Lung (tissue), 12 donors: ENCODE results near the gene VEGFB. TPM values are rescaled to one million over a fixed set of nuclear protein-coding genes. Genes with fewer than 3 reads are reported as not detected.

ENCODE experiments used
- ATAC-seq: fragments of 200-7000 bp; cut with Tn5 transposase; one replicate; pipeline ENCODE4 v1.9.1; 2020; ENCODE audit warnings: moderate number of reproducible peaks; ENCODE audit not compliant: insufficient read depth, low FRiP score
- DNase-seq, 3 donors: peaks; one replicate each; pipeline ENCODE4 v3.0.0-alpha.2; 2013 to 2017
- H3K27ac ChIP-seq, 2 donors: one replicate each; pipeline ENCODE4 v1.5.1; 2013; ENCODE audit warnings: mild to moderate bottlenecking in 2 of 2, moderate library complexity in 2 of 2, control low read depth in 1 of 2, inconsistent platforms in 1 of 2, low read depth in 1 of 2, low read length in 1 of 2
- H3K27me3 ChIP-seq, 3 donors: one replicate each; pipeline ENCODE4 v1.5.1; 2013; ENCODE audit warnings: low read length in 2 of 3; ENCODE audit not compliant: control insufficient read depth in 3 of 3, insufficient read depth in 3 of 3
- H3K36me3 ChIP-seq, 4 donors: one replicate each; pipeline ENCODE4 v1.5.1; 2013; ENCODE audit warnings: low read length in 4 of 4, mild to moderate bottlenecking in 1 of 4, moderate library complexity in 1 of 4; ENCODE audit not compliant: control insufficient read depth in 4 of 4, insufficient read depth in 4 of 4
- H3K4me1 ChIP-seq, 5 donors: one replicate each; pipeline ENCODE4 v1.5.1; 2013; ENCODE audit warnings: low read length in 5 of 5, mild to moderate bottlenecking in 2 of 5, moderate library complexity in 1 of 5; ENCODE audit not compliant: control insufficient read depth in 5 of 5, insufficient read depth in 5 of 5
- H3K4me3 ChIP-seq: one replicate; pipeline ENCODE4 v1.5.1; 2013; ENCODE audit warnings: mild to moderate bottlenecking, control low read depth, moderate library complexity
- H3K9ac ChIP-seq, 2 donors: one replicate each; pipeline ENCODE4 v1.5.1; 2013; ENCODE audit warnings: low read length in 2 of 2, control low read depth in 1 of 2; ENCODE audit not compliant: insufficient read depth in 1 of 2
- H3K9me3 ChIP-seq, 4 donors: one replicate each; pipeline ENCODE4 v1.5.1; 2013; ENCODE audit warnings: low read length in 3 of 4, mild to moderate bottlenecking in 1 of 4, moderate library complexity in 1 of 4; ENCODE audit not compliant: control insufficient read depth in 4 of 4, insufficient read depth in 3 of 4
- WGBS, 2 donors: extraction: QIAGEN DNeasy Blood & Tissue Kit; methylation state at CpG; one replicate each; pipeline ENCODE4 v1.1.7; 2013; 5-methylcytosine and 5-hydroxymethylcytosine counted together
- polyA plus RNA-seq, 2 donors: library from polyadenylated mRNA; stranded (reverse); fragments of 200-250 nt; gene quantifications; one replicate each; pipeline ENCODE4 v1.2.1, GENCODE V29; 2013
- total RNA-seq, 2 donors: library from RNA; depleted of rRNA in 1 of 2; stranded (reverse); fragments of >200 nt in 1 of 2; gene quantifications; one replicate each; pipeline ENCODE4 v1.2.1, GENCODE V29; 2014 to 2021
- TF ChIP-seq, protein P1 (sequence below): IDR thresholded peaks from 2 replicates; pipeline ENCODE4 v1.5.1; 2012; ENCODE audit warnings: mild to moderate bottlenecking; ENCODE audit errors: control extremely low read depth, extremely low read depth
- donor health status: control.
- donor health status: control.
- donor health status: Bipolar disorder and iron deficiency.
- donor health status: healthy.
- donor health status: DM: yes; HTN: yes; CAD: no.

The VEGFB gene
- total and polyA plus RNA-seq, 4 donors = 37.8 to 124 (median 79.4) TPM

DNA sequence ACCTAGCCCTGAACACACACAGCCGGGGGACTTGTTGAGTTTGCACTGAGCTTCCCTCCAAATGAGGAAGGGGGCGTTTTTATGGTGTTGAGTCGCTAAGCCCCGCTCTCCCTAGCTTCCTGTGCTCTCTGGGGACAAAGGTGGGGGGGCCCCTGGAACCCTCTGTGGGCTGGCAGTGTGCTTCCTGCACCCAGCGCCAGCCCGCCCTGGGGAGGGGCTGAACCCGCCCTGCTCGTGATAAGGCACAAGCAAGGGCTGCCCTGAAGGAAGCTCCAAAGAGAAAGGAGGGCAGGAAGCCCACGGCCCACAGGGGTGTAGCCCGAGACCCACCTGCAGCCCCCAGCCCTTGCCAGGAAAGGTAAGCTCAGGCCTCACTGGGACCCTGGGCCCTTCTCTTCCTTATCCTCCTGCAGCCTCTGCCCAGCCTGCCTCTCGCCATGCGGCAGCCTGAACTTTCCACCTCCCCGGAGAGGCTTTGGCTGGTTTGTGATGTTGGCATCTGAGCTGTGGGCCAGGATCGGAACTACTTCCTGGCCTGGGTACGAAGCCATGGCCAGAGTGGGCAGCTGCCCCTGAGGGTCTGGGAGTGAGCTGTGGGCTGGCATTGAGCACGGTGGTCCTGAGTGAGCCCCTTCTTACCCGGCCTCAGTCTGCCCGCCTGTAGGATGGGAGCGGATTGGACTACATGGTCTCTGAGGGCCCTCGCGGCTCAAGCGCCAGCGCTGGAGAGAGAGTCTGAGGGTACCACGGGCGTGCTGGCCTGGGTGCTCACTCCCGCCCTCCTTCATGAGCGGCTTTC is 27.7 kb upstream of the VEGFB start, which contains the start of gene FERMT3:
Gene FERMT3 (plus strand): TSS at position 265 of the 799 bp plus-strand sequence. CDS start 644 bp downstream, outside the sequence.
- ATAC-seq (peak; percentile 21), DNase-seq (peak in 1 of 3 donors; percentile 28)
- H3K9me3 ChIP-seq = peaks cover 0 to 2% (median 0%) of the 10 kb centered on the region in 4 donors
- peaks cover 0 to 27% (median 0%) of the 10 kb centered on the region in 5 donors for H3K4me1 ChIP-seq
- TF ChIP-seq, protein P1, sequence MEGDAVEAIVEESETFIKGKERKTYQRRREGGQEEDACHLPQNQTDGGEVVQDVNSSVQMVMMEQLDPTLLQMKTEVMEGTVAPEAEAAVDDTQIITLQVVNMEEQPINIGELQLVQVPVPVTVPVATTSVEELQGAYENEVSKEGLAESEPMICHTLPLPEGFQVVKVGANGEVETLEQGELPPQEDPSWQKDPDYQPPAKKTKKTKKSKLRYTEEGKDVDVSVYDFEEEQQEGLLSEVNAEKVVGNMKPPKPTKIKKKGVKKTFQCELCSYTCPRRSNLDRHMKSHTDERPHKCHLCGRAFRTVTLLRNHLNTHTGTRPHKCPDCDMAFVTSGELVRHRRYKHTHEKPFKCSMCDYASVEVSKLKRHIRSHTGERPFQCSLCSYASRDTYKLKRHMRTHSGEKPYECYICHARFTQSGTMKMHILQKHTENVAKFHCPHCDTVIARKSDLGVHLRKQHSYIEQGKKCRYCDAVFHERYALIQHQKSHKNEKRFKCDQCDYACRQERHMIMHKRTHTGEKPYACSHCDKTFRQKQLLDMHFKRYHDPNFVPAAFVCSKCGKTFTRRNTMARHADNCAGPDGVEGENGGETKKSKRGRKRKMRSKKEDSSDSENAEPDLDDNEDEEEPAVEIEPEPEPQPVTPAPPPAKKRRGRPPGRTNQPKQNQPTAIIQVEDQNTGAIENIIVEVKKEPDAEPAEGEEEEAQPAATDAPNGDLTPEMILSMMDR = no peak
- WGBS, 2 donors = 31 to 45% methylated on average over 27 of the region's 27 CpGs
- peak within 1 kb of the TSS; percentile 70 to 96 for H3K27ac ChIP-seq
- H3K4me3 ChIP-seq = peak within 1 kb of the TSS; percentile 34
- H3K36me3 ChIP-seq = peaks cover 15 to 38% (median 21%) of the 10 kb centered on the region in 4 donors
- H3K27me3 ChIP-seq = no peaks in the 10 kb centered on the region
- H3K9ac ChIP-seq = peak within 1 kb of the TSS in 1 of 2 donors; percentile 23

GRCh38 chr11:64207256-64208085 is 26.9 kb upstream of the VEGFB start:
- Histone ChIP-seq H3K9me3 (peaks cover 0 to 2% (median 0%) of the 10 kb centered on the region in 4 donors), H3K27me3 (no peaks in the 10 kb centered on the region), H3K9ac (peak overlapping the region in 1 of 2 donors; percentile 49), H3K4me3 (peak overlapping the region; percentile 34), H3K27ac (peak overlapping the region; percentile 70 to 96), H3K36me3 (peaks cover 11 to 42% (median 17%) of the 10 kb centered on the region in 4 donors), H3K4me1 (peaks cover 0 to 27% (median 0%) of the 10 kb centered on the region in 5 donors)
- ATAC-seq (peak; percentile 52), DNase-seq (peak; percentile 66 to 77 (median 68))
- TF ChIP-seq, protein P1 = no peak
- WGBS, 2 donors = 18 to 35% methylated on average over 30 of the region's 30 CpGs

DNA sequence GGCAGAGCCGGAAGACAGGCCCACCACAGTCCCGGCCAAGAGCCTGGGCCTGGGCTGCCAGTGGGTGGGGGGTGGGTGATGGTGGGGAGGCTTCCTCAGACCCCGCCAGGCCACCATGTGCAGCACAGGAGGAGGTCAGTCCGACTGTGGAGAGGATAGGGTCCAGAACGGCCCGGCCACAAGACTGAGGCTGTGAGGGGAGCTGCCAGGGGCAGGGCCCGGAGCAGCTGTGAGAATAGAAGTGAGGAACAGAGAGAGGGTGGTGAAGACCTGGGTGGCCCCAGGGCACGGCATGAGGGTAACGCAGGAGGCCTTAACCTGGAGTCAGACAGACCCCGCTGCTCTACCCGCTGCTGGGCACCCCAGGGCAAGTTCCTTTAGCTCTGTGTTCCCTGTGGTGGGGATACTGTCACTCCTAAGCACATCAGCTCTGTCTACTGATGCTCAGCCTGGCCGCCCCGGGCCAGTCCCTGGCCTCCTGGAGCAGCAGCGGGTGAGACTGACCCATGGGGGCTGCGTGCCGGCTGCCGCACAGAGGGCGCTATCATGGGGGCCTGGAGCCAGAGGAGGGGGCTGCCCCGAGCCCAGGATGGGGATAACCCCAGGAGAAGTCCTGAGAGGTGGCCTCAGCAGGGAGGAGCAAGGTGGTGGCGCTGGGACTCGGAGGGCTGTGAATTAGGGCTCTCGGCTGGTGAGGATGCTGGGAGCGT is 26.1 kb upstream of the VEGFB start:
- 62 to 73% methylated on average over 23 of the region's 23 CpGs for WGBS, 2 donors
- Histone ChIP-seq H3K4me3 (peak overlapping the region; percentile 32), H3K9ac (no peak overlapping the region), H3K27ac (peak overlapping the region; percentile 37 to 96), H3K27me3 (no peaks in the 10 kb centered on the region), H3K36me3 (peaks cover 5 to 35% (median 9%) of the 10 kb centered on the region in 4 donors), H3K4me1 (peaks cover 0 to 27% (median 0%) of the 10 kb centered on the region in 5 donors), H3K9me3 (peaks cover 0 to 2% (median 0%) of the 10 kb centered on the region in 4 donors)
- ATAC-seq = no peak
- DNase-seq = no peak
- TF ChIP-seq, protein P1 = no peak
